Skeletal muscle cell (primary cell): ENCODE data around the gene ADARB2.

ENCODE experiments used
- DNase-seq: peaks from one replicate; pipeline ENCODE4 v3.0.0-alpha.2; 2010; ENCODE audit warnings: low read depth
- H3K4me3 ChIP-seq: 2 replicates; pipeline ENCODE4 v1.5.1; 2011; ENCODE audit warnings: low read depth, mild to moderate bottlenecking, control low read depth, low read length, moderate library complexity

ADARB2 gene

GRCh38 chr10:1208366-1209311, 528.7 kb downstream of the ADARB2 start:
- no peak overlapping the region for H3K4me3 ChIP-seq
- no peak for DNase-seq

- no peak for DNase-seq
- no peak overlapping the region for H3K4me3 ChIP-seq
These were observed 530.7 kb downstream of the ADARB2 start for GRCh38 chr10:1206601-1207000.

GRCh38 chr10:1206101-1206500, 531.2 kb downstream of the ADARB2 start:
- DNase-seq, result no peak
- H3K4me3 ChIP-seq, result no peak overlapping the region

- no peak for DNase-seq
- no peak overlapping the region for H3K4me3 ChIP-seq
These were observed 531.8 kb downstream of the ADARB2 start for GRCh38 chr10:1205450-1206030.

GRCh38 chr10:1204434-1205326, 532.6 kb downstream of the ADARB2 start:
- no peak overlapping the region for H3K4me3 ChIP-seq
- DNase-seq, result no peak

GRCh38 chr10:1203704-1204103, 533.6 kb downstream of the ADARB2 start:
- no peak for DNase-seq
- no peak overlapping the region for H3K4me3 ChIP-seq

- no peak overlapping the region for H3K4me3 ChIP-seq
- no peak for DNase-seq
These were observed 534.1 kb downstream of the ADARB2 start for GRCh38 chr10:1203216-1203615.

GRCh38 chr10:1202343-1202742, 535.0 kb downstream of the ADARB2 start:
- H3K4me3 ChIP-seq, result no peak overlapping the region
- DNase-seq, result no peak

GRCh38 chr10:1200866-1201807, 536.2 kb downstream of the ADARB2 start:
- DNase-seq, result no peak
- H3K4me3 ChIP-seq, result no peak overlapping the region

- no peak overlapping the region for H3K4me3 ChIP-seq
- no peak for DNase-seq
These were observed 537.2 kb downstream of the ADARB2 start for GRCh38 chr10:1199897-1200721.

- no peak for DNase-seq
- H3K4me3 ChIP-seq, result no peak overlapping the region
These were observed 538.0 kb downstream of the ADARB2 start for GRCh38 chr10:1199345-1199673.

- no peak overlapping the region for H3K4me3 ChIP-seq
- no peak for DNase-seq
These were observed 538.6 kb downstream of the ADARB2 start for GRCh38 chr10:1198453-1199344.

- DNase-seq, result no peak
- no peak overlapping the region for H3K4me3 ChIP-seq
These were observed 539.9 kb downstream of the ADARB2 start for GRCh38 chr10:1197384-1197783.

GRCh38 chr10:1196656-1197055, 540.7 kb downstream of the ADARB2 start:
- no peak for DNase-seq
- no peak overlapping the region for H3K4me3 ChIP-seq

- H3K4me3 ChIP-seq, result no peak overlapping the region
- DNase-seq, result no peak
These were observed 541.5 kb downstream of the ADARB2 start for GRCh38 chr10:1195828-1196227.

GRCh38 chr10:1194161-1194560, 543.2 kb downstream of the ADARB2 start:
- no peak overlapping the region for H3K4me3 ChIP-seq
- DNase-seq, result no peak

GRCh38 chr10:1193561-1193960, 543.8 kb downstream of the ADARB2 start:
- no peak for DNase-seq
- H3K4me3 ChIP-seq, result no peak overlapping the region
